ENCODE data around the gene PTPN14.

- no peak for TF ChIP-seq CTCF (IDR thresholded peaks at IDR 0.05)
- no peak for TF ChIP-seq POLR2A (IDR thresholded peaks at IDR 0.05)
Observed at GRCh38 chr1:214380396-214380795, 171.0 kb downstream of the PTPN14 start.
